GM10266 (cell line): ENCODE results near the gene UBE3D.

Source experiments
- DNase-seq: peaks from one replicate; pipeline ENCODE4 v3.0.0; 2012; ENCODE audit errors: extremely low spot score
- TF ChIP-seq, protein P1 (sequence below): IDR thresholded peaks from 2 replicates; pipeline ENCODE4 v1.5.1; 2012; ENCODE audit warnings: mild to moderate bottlenecking, low read depth; ENCODE audit not compliant: control insufficient read depth, insufficient read depth; ENCODE audit errors: missing control alignments

The UBE3D gene

GRCh38 chr6:82963191-82963925, 102.3 kb downstream of the UBE3D start:
- TF ChIP-seq, protein P1, sequence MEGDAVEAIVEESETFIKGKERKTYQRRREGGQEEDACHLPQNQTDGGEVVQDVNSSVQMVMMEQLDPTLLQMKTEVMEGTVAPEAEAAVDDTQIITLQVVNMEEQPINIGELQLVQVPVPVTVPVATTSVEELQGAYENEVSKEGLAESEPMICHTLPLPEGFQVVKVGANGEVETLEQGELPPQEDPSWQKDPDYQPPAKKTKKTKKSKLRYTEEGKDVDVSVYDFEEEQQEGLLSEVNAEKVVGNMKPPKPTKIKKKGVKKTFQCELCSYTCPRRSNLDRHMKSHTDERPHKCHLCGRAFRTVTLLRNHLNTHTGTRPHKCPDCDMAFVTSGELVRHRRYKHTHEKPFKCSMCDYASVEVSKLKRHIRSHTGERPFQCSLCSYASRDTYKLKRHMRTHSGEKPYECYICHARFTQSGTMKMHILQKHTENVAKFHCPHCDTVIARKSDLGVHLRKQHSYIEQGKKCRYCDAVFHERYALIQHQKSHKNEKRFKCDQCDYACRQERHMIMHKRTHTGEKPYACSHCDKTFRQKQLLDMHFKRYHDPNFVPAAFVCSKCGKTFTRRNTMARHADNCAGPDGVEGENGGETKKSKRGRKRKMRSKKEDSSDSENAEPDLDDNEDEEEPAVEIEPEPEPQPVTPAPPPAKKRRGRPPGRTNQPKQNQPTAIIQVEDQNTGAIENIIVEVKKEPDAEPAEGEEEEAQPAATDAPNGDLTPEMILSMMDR, result no peak
- DNase-seq, result no peak

- DNase-seq, result no peak
- TF ChIP-seq, protein P1, result no peak
Measured at GRCh38 chr6:82959385-82959941, 106.2 kb downstream of the UBE3D start.

DNA sequence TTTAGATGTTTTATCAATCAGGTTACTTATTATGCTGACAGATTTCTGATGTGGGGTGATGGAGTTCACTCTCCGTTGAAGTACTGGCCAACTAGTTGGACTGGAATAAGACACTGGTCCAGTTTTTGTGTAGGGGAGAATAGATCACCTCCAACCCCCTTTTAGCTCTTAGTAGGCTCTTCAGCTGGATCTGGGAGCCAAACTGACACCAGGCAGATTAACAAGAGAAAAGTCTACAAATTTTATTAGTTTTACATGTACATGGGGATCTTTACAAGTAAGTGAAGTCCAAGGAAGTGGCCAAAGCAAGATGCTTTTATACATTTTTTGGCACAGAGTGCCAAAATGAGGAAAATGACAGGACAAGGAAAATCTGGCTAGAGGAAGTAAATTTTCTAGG, 107.1 kb downstream of the UBE3D start:
- TF ChIP-seq, protein P1, result no peak
- DNase-seq, result no peak

GRCh38 chr6:82957868-82958245, 107.8 kb downstream of the UBE3D start:
- DNase-seq, result no peak
- TF ChIP-seq, protein P1, result no peak

DNA sequence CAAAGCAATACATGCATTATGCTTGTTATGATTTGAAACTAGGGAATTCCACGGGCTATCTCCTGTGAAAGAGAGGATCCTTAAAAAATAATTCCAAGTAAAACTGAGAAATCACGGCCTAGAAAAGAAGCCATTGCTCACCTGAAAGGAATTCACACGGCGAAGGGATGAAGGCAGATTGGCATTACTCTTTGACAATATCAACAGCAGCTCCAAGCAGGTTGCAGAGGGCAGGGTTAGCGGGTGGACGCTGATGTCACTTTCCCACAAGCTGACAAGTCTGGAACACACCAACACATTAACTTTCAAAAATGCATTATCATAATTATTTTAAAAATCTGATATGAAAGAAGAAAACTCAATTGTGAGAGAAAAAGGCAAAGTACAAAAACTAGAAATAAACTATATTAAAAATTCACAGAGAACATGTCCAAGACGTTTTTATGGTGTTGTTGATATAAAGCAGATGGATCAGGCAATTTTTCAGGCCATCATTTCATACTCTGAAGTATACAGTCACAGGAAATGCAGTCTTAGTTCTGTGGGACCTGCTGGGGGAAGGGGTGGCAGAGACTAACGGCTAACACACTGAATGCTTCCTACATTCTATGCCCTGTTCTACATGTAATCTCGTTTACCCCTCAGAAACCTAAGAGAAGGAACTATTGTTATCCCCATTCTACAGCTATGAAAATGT, 108.3 kb downstream of the UBE3D start:
- TF ChIP-seq, protein P1, result no peak
- no peak for DNase-seq

DNA sequence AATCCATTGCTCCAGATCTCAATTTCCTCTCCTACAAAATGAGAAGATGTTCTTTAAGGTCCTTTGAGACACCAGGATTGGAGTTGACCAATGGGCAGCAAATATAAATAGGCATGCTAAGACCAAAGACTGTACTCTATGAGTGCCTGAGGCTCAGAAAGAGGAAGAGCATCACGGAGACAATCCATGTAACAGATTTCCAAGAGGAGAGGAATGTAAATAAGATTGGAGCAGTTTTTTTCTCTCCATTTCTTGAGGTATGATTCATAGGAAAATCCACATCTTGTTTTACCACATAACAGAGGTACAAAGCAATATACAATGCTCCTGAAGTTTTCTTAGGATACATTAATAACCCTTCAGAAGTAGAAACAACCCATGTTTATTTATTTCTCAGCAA, 109.8 kb downstream of the UBE3D start:
- TF ChIP-seq, protein P1, result no peak
- DNase-seq, result no peak

- no peak for DNase-seq
- TF ChIP-seq, protein P1, result no peak
Measured at GRCh38 chr6:82954937-82955577, 110.6 kb downstream of the UBE3D start.
